A549 (cell line): ENCODE results near the gene PUM1.

Source experiments
- CEBPB ChIP-seq, 2 experiments: fragments of >200 bp in 1 of 2; sonication (Bioruptor Twin) in 1 of 2; formaldehyde crosslinking in 1 of 2; IDR thresholded peaks; 2 replicates each; pipeline ENCODE4 v1.6.1; 2012 to 2016
- CHD2 ChIP-seq: fragments of 150-350 bp; IDR thresholded peaks from 2 replicates; pipeline ENCODE4 v1.6.1; 2014; ENCODE audit warnings: low read length; ENCODE audit not compliant: partially characterized antibody
- MYC ChIP-seq: IDR thresholded peaks from 2 replicates; pipeline ENCODE4 v1.6.1; 2012; ENCODE audit warnings: mild to moderate bottlenecking, inconsistent platforms, low read length, improper control_type of control experiment, borderline replicate concordance
- POLR2A ChIP-seq: IDR thresholded peaks from 2 replicates; pipeline ENCODE4 v1.6.1; 2012; ENCODE audit warnings: mild to moderate bottlenecking, low read length
- RCOR1 ChIP-seq: fragments of 150-350 bp; IDR thresholded peaks from 2 replicates; pipeline ENCODE4 v1.6.1; 2014; ENCODE audit warnings: antibody characterized with exemption, low read length, low read depth
- TF ChIP-seq, protein P1 (sequence below): fragments of >200 bp; sonication (Bioruptor Twin); formaldehyde crosslinking; IDR thresholded peaks from 3 replicates; pipeline ENCODE4 v1.5.1; 2016

- TF ChIP-seq, protein P1, sequence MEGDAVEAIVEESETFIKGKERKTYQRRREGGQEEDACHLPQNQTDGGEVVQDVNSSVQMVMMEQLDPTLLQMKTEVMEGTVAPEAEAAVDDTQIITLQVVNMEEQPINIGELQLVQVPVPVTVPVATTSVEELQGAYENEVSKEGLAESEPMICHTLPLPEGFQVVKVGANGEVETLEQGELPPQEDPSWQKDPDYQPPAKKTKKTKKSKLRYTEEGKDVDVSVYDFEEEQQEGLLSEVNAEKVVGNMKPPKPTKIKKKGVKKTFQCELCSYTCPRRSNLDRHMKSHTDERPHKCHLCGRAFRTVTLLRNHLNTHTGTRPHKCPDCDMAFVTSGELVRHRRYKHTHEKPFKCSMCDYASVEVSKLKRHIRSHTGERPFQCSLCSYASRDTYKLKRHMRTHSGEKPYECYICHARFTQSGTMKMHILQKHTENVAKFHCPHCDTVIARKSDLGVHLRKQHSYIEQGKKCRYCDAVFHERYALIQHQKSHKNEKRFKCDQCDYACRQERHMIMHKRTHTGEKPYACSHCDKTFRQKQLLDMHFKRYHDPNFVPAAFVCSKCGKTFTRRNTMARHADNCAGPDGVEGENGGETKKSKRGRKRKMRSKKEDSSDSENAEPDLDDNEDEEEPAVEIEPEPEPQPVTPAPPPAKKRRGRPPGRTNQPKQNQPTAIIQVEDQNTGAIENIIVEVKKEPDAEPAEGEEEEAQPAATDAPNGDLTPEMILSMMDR = no peak
- TF ChIP-seq MYC = no peak
- TF ChIP-seq CEBPB (IDR thresholded peaks at IDR 0.05) = no peak
- TF ChIP-seq CHD2 = no peak
- no peak for TF ChIP-seq RCOR1
- no peak for TF ChIP-seq POLR2A
Measured at GRCh38 chr1:30982937-30983336, 82.6 kb downstream of the PUM1 start.
